Body of pancreas (tissue), 4 donors: ENCODE results near the gene BMP7. TPM values are rescaled to one million over a fixed set of nuclear protein-coding genes. Genes with fewer than 3 reads are reported as not detected.

Source experiments
- ATAC-seq: fragments of 150-250 bp; one replicate; pipeline ENCODE4 v1.9.1; 2016
- DNase-seq, 4 donors: peaks; one replicate each; pipeline ENCODE4 v3.0.0-alpha.2; 2019
- H3K27ac ChIP-seq, 4 donors: fragments of 200-600 bp; sonication (generic); 1 replicate in 3 of 4; 2 replicates in 1 of 4; pipeline versions ENCODE4 v1.5.1 to v1.6.1; 2016 to 2019; ENCODE audit warnings: mild to moderate bottlenecking in 1 of 4, mixed read lengths in 1 of 4, moderate library complexity in 1 of 4
- H3K27me3 ChIP-seq, 2 donors: fragments of 200-600 bp; sonication (generic); one replicate each; pipeline ENCODE4 v1.6.0; 2016; ENCODE audit warnings: mild to moderate bottlenecking in 1 of 2
- H3K36me3 ChIP-seq, 2 donors: fragments of 200-600 bp; sonication (generic); replicated peaks in 1 of 2; 2 replicates each; pipeline ENCODE4 v1.5.1; 2016; ENCODE audit warnings: low read depth in 2 of 2; ENCODE audit not compliant: insufficient read depth in 1 of 2
- H3K4me1 ChIP-seq: fragments of 200-600 bp; sonication (generic); one replicate; pipeline ENCODE4 v1.6.0; 2016
- H3K4me3 ChIP-seq, 2 donors: fragments of 200-600 bp; sonication (generic); 1 replicate in 1 of 2; 2 replicates in 1 of 2; pipeline ENCODE4 v1.5.1; 2016 to 2019
- H3K9me3 ChIP-seq, 3 donors: fragments of 200-600 bp; sonication (generic); 1 replicate in 2 of 3; 2 replicates in 1 of 3; pipeline ENCODE4 v1.5.1; 2016
- POLR2A ChIP-seq, 3 donors: fragments of 450-650 bp; IDR thresholded peaks; one replicate each; pipeline ENCODE4 v1.6.1; 2016; ENCODE audit warnings: antibody characterized with exemption in 3 of 3, mild to moderate bottlenecking in 2 of 3
- WGBS, 2 donors: methylation state at CpG; one replicate each; pipeline ENCODE4 v1.1.5; 2017; 5-methylcytosine and 5-hydroxymethylcytosine counted together
- intact Hi-C: fragments of 100-400 bp; cut with DNase I; formaldehyde crosslinking; loops from one replicate; pipeline ENCODE4 v1.15.1; 2023
- total RNA-seq, 2 donors: library from RNA; depleted of rRNA; stranded (reverse); fragments of >200 nt; gene quantifications; one replicate each; pipeline ENCODE4 v1.1.0, GENCODE V29; 2016
- TF ChIP-seq, protein P1 (sequence below), 7 experiments: fragments of 450-650 bp in 4 of 7; fragments of 200-600 bp in 3 of 7; sonication (generic) in 3 of 7; IDR thresholded peaks; one replicate each; pipeline ENCODE4 v1.5.1; 2016 to 2019; ENCODE audit warnings: antibody characterized with exemption in 7 of 7

The BMP7 gene
- total RNA-seq, 2 donors from 2014 or later, result 4.2 TPM; not detected in 1

DNA sequence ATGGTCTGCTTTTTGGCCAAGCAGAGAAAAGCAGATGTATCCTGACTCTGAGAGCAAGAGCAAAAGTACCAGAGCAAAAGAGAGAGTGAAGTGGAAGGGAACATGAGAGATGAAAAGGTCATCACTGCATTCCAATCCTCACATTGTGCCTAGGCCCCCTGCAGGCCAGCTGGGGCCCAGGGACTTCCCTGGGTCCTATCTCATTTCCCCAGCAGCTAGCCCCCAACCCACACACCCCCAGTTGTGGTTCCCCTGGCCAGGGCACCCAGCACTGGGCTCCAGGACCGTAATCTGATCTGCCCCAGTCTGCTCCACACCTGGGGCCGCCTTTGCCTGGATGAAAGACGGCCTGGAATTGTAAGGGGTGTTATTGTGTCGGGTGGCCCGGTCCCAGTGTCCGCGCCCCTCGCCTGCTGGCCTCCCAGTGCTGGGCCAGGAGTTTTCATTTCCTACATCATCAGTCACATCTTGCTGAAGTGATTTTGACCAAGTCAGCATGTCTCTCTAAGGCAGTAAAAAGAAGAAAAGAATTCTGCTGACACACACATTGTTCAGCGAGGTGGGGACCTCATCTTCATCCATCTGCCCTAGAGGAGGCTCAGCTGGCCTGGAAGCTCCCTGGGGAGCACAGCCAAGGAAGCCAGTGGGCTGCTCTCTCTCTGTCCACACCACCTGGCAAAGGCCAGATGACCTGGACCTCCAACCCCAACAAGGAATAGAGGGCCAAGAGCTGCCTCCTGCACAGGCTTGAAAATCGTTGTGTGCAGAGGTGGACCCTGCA is 4.0 kb upstream of the BMP7 start:
- Histone ChIP-seq H3K27ac (no peak overlapping the region), H3K4me3 (no peak overlapping the region), H3K27me3 (peaks cover 0 to 12% of the 10 kb centered on the region in 2 donors), H3K36me3 (no peaks in the 10 kb centered on the region), H3K9me3 (no peaks in the 10 kb centered on the region), H3K4me1 (peaks cover 13% of the 10 kb centered on the region)
- ATAC-seq (no peak), DNase-seq (no peak)
- 66 to 78% methylated on average over 4 to 10 of the region's 10 CpGs for WGBS, 2 donors
- TF ChIP-seq, protein P1, sequence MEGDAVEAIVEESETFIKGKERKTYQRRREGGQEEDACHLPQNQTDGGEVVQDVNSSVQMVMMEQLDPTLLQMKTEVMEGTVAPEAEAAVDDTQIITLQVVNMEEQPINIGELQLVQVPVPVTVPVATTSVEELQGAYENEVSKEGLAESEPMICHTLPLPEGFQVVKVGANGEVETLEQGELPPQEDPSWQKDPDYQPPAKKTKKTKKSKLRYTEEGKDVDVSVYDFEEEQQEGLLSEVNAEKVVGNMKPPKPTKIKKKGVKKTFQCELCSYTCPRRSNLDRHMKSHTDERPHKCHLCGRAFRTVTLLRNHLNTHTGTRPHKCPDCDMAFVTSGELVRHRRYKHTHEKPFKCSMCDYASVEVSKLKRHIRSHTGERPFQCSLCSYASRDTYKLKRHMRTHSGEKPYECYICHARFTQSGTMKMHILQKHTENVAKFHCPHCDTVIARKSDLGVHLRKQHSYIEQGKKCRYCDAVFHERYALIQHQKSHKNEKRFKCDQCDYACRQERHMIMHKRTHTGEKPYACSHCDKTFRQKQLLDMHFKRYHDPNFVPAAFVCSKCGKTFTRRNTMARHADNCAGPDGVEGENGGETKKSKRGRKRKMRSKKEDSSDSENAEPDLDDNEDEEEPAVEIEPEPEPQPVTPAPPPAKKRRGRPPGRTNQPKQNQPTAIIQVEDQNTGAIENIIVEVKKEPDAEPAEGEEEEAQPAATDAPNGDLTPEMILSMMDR (IDR thresholded peaks at IDR 0.05), result no peak
- TF ChIP-seq POLR2A (IDR thresholded peaks at IDR 0.05), result no peak
- intact Hi-C loops, result no loop called here

DNA sequence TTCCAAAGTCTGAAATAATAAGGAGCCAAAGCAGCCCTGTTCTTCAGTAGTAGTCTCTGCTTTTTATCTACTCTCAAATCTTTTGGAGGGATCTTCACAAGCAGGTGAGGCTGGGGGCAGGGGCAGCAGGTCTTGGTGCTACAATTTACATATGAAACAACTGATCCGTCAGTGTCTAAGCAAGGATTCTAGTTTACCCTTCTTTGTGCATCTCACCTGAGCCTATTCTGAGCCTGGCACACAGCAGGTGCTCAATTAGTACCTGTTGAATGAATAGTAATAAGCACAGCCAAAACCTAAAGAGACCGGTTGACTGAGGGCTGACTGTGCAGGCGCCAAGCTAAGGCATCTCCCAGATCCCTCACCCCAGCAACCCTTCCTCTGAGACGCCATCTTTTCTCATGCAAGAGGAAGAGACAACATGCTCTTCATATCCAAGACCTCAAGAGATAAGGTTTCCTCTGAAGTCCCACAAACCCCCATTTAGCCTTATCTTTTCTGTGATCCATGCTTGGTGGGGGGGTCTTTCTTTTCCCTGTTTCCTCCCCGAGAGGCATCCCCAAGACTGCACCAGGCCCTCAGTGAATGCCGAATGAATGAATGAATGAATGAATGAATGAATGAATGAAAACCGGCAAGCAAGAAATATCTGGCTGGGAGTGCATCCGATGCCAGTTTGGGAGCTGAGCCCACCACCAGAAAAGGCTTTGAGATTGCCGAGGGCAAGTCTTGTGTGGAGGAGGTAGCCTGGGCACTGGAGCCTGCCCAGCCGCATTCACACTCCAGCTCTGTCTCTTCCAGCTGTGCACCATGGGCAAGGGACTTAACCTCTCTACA is 2.9 kb upstream of the BMP7 start:
- intact Hi-C loops, result no loop called here
- TF ChIP-seq, protein P1 (IDR thresholded peaks at IDR 0.05), result no peak
- TF ChIP-seq POLR2A (IDR thresholded peaks at IDR 0.05), result no peak
- DNase-seq (no peak), ATAC-seq (no peak)
- Histone ChIP-seq H3K36me3 (no peaks in the 10 kb centered on the region), H3K27ac (no peak overlapping the region), H3K9me3 (no peaks in the 10 kb centered on the region), H3K4me3 (no peak overlapping the region), H3K27me3 (peaks cover 0 to 17% of the 10 kb centered on the region in 2 donors), H3K4me1 (peaks cover 21% of the 10 kb centered on the region)
- WGBS, 2 donors, result 67 to 75% methylated on average over 10 of the region's 10 CpGs

DNA sequence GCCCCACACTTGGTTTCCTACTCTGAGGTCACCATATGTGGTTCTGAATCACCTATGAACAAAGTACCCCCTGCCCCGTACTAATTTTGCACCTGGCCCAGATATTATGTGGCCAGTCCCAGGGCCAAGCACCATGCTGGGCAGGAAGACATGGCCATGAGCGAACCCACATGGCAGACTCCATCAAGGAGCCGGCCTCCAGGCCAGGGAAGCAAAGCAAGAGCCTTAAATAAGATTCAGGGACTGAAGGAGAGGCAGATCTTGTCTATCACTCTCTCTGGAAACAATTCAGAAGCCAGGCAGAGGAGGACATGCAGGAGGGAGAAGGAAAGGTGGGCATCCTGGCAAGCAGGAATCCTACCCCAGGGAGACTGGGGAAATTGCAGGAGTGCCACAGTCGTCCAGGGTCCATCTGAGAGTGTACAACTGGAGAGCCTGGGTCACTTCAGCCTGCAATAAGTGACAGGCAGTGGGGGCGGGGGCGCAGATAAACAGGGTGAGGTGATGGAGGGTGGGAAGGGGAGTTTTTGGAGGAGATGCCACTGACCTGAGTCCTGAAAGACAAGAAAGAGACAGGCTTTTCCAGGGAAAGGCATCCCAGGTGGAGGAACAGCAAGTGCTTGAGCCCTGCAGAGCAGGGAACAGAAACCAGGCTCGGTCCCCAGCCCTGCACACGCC is 2.1 kb upstream of the BMP7 start:
- WGBS, 2 donors, result 71 to 72% methylated on average over 8 of the region's 8 CpGs
- intact Hi-C loops, result no loop called here
- no peak for TF ChIP-seq POLR2A (IDR thresholded peaks at IDR 0.05)
- TF ChIP-seq, protein P1 (IDR thresholded peaks at IDR 0.05), result no peak
- Histone ChIP-seq H3K36me3 (no peaks in the 10 kb centered on the region), H3K27ac (no peak overlapping the region), H3K4me1 (peaks cover 26% of the 10 kb centered on the region), H3K4me3 (no peak overlapping the region), H3K27me3 (peaks cover 0 to 17% of the 10 kb centered on the region in 2 donors), H3K9me3 (no peaks in the 10 kb centered on the region)
- DNase-seq, result no peak
- ATAC-seq, result no peak

DNA sequence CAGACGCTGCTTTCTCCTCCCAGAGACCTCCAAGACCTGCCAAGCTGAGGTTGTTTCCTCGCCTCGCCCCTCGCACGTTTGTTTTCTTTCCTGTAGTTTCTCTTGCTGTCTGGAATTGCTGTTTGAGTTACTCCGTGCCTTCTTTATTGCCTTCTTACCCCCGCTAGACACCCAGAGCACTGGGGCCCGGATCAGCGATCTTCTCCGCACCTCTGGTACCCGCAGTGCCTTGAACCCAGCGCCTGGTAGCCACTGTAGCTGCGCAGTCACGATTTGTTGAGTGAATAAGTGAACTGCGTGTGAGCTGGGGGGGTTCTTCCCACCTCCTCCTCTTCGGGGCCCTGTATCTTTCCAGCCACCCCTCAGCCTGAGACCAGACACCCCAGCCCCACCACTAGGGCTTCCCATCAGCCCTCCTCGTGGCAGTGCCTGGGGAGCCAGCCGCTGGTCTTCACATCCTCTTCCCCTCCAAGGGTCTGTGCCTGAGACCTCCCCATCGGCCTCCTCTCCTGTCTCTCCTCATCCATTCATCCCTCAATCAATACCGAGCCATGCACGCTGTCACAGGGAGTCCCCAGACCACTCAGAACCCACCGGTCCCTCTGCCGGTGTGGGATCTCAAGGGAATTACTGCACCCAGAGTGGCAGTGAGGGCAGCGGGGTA is 849 bp upstream of the BMP7 start:
- H3K4me1 ChIP-seq, result peaks cover 26% of the 10 kb centered on the region
- DNase-seq (no peak), ATAC-seq (no peak)
- H3K9me3 ChIP-seq, result no peaks in the 10 kb centered on the region
- WGBS, 2 donors, result 55 to 71% methylated on average over 24 of the region's 24 CpGs
- H3K4me3 ChIP-seq, result no peak overlapping the region
- no peak overlapping the region for H3K27ac ChIP-seq
- no peaks in the 10 kb centered on the region for H3K36me3 ChIP-seq
- intact Hi-C loops, result no loop called here
- peaks cover 0 to 17% of the 10 kb centered on the region in 2 donors for H3K27me3 ChIP-seq
- TF ChIP-seq, protein P1 (IDR thresholded peaks at IDR 0.05), result no peak
- no peak for TF ChIP-seq POLR2A (IDR thresholded peaks at IDR 0.05)
